PC-3 (cell line): ENCODE measurements around the gene BASP1. TPM values are rescaled to one million over a fixed set of nuclear protein-coding genes. Genes with fewer than 3 reads are reported as not detected.

Experiments
- ATAC-seq: fragments of 200-7000 bp; cut with Tn5 transposase; 2 replicates; pipeline ENCODE4 v1.9.1; 2020; ENCODE audit warnings: mild to moderate bottlenecking, moderate library complexity
- BruUV-seq: library from RNA; stranded (reverse); fragments of 400-500 nt; replicated peaks from 2 replicates; lab custom pipeline; 2021; lab: Mats Ljungman, UMichigan
- CTCF ChIA-PET: fragments of 300-600 bp; sonication (Branson Sonifier 250); formaldehyde crosslinking; loops from one replicate; lab custom pipeline; 2022; ENCODE audit warnings: antibody characterized with exemption; lab: Charles Lee
- POLR2A ChIA-PET: fragments of 300-600 bp; sonication (Branson Sonifier 250); formaldehyde crosslinking; loops from one replicate; lab custom pipeline; 2022; ENCODE audit warnings: antibody characterized with exemption; ENCODE audit not compliant: unreplicated experiment; lab: Charles Lee
- DNase-seq: peaks from one replicate; pipeline ENCODE4 v3.0.0-alpha.2; 2015
- H2AFZ ChIP-seq: fragments of 300-600 bp; sonication (generic); 2 replicates; pipeline ENCODE4 v1.6.0; 2016; ENCODE audit warnings: antibody characterized with exemption, low read length
- H3F3A ChIP-seq: fragments of 300-600 bp; sonication (generic); one replicate; pipeline ENCODE4 v1.6.0; 2017; ENCODE audit warnings: antibody characterized with exemption, low read length, control low read depth, mild to moderate bottlenecking; ENCODE audit not compliant: unreplicated experiment
- H3K27ac ChIP-seq: fragments of 300-600 bp; sonication (generic); 2 replicates; pipeline ENCODE4 v1.5.1; 2016; ENCODE audit warnings: mild to moderate bottlenecking, low read length
- H3K27me3 ChIP-seq: fragments of 300-600 bp; sonication (generic); 2 replicates; pipeline ENCODE4 v1.6.1; 2016; ENCODE audit warnings: low read length, mixed read lengths
- H3K36me3 ChIP-seq: fragments of 300-600 bp; sonication (generic); 2 replicates; pipeline ENCODE4 v1.6.1; 2016; ENCODE audit warnings: low read depth, mixed run types, low read length, mixed read lengths
- H3K4me1 ChIP-seq: fragments of 300-600 bp; sonication (generic); 2 replicates; pipeline ENCODE4 v1.5.1; 2016; ENCODE audit warnings: low read length; ENCODE audit not compliant: insufficient read depth
- H3K4me2 ChIP-seq: fragments of 300-600 bp; sonication (generic); 2 replicates; pipeline ENCODE4 v1.6.0; 2016; ENCODE audit warnings: low read length
- H3K4me3 ChIP-seq: fragments of 300-600 bp; sonication (generic); 2 replicates; pipeline ENCODE4 v1.5.1; 2016; ENCODE audit warnings: mild to moderate bottlenecking, low read length, mixed read lengths
- H3K79me2 ChIP-seq: fragments of 300-600 bp; sonication (generic); 2 replicates; pipeline ENCODE4 v1.6.1; 2017; ENCODE audit warnings: low read length, mixed read lengths
- H3K9ac ChIP-seq: fragments of 300-600 bp; sonication (generic); 2 replicates; pipeline ENCODE4 v1.6.0; 2016; ENCODE audit warnings: mild to moderate bottlenecking, low read length
- H3K9me2 ChIP-seq: fragments of 300-600 bp; sonication (generic); replicated peaks from 2 replicates; pipeline ENCODE4 v1.6.1; 2016; ENCODE audit warnings: mixed run types, low read length, mixed read lengths
- H3K9me3 ChIP-seq: fragments of 300-600 bp; sonication (generic); 2 replicates; pipeline ENCODE4 v1.6.1; 2016; ENCODE audit warnings: low read length, mixed read lengths
- H4K20me1 ChIP-seq: fragments of 300-600 bp; sonication (generic); 2 replicates; pipeline ENCODE4 v1.6.1; 2016; ENCODE audit warnings: low read length, mixed read lengths
- CTCF ChIP-seq: fragments of 300-600 bp; sonication (generic); conservative IDR thresholded peaks from 2 replicates; pipeline ENCODE4 v1.5.1; 2017; ENCODE audit warnings: antibody characterized with exemption, low read depth, mild to moderate bottlenecking, low read length
- EZH2 ChIP-seq: fragments of 300-600 bp; sonication (generic); IDR thresholded peaks from one replicate; pipeline ENCODE4 v1.6.1; 2017; ENCODE audit warnings: antibody characterized with exemption, mild to moderate bottlenecking, low read length; ENCODE audit not compliant: unreplicated experiment
- EZH2phosphoT487 ChIP-seq: fragments of 300-600 bp; sonication (generic); IDR thresholded peaks from 2 replicates; pipeline ENCODE4 v1.6.1; 2018; ENCODE audit warnings: mild to moderate bottlenecking, antibody characterized with exemption, low read length, borderline replicate concordance
- intact Hi-C: fragments of 100-400 bp; cut with micrococcal nuclease; formaldehyde crosslinking; loops from 2 replicates; pipeline ENCODE4 v1.9.0; 2023
- total RNA-seq: library from RNA; depleted of rRNA; stranded (reverse); fragments of >200 nt; gene quantifications from 2 replicates; pipeline ENCODE4 v1.2.3, GENCODE V29; 2014

The BASP1 gene
- total RNA-seq, 1 experiment from 2014 or later: 169 TPM

GRCh38 chr5:17227868-17228267 lies 10.4 kb downstream of the BASP1 start:
- no peak overlapping the region for H3K27ac ChIP-seq
- H4K20me1 ChIP-seq: peaks cover 18% of the 10 kb centered on the region; the same call in 1 of the 2 replicates
- BruUV-seq: no TSS peak

GRCh38 chr5:17228821-17229291 lies 11.4 kb downstream of the BASP1 start:
- Histone ChIP-seq H2AFZ (no peak overlapping the region), H3F3A (no peaks in the 10 kb centered on the region), H3K9me2 (no peaks in the 10 kb centered on the region), H3K4me1 (peaks cover 21% of the 10 kb centered on the region), H3K9me3 (no peaks in the 10 kb centered on the region), H3K4me2 (no peak overlapping the region), H3K4me3 (no peak overlapping the region), H4K20me1 (peaks cover 18% of the 10 kb centered on the region; the same call in 1 of the 2 replicates), H3K27ac (no peak overlapping the region), H3K27me3 (no peaks in the 10 kb centered on the region), H3K79me2 (peaks cover 91% of the 10 kb centered on the region), H3K36me3 (peaks cover 39% of the 10 kb centered on the region), H3K9ac (no peak overlapping the region)
- ChIA-PET CTCF (no interaction called here), POLR2A (no interaction called here)
- ATAC-seq (no peak), DNase-seq (no peak)
- intact Hi-C loops: no loop called here
- BruUV-seq: no TSS peak
- TF ChIP-seq EZH2 (no peak), EZH2phosphoT487 (no peak), CTCF (no peak)

More at GRCh38 chr5:17227868-17228267, 10.4 kb downstream of the BASP1 start:
- ChIA-PET CTCF (no interaction called here), POLR2A (no interaction called here)
- intact Hi-C loops: no loop called here
- H3K27me3 ChIP-seq: no peaks in the 10 kb centered on the region
- H3K36me3 ChIP-seq: peaks cover 43% of the 10 kb centered on the region
- H3K9me2 ChIP-seq: no peaks in the 10 kb centered on the region
- no peaks in the 10 kb centered on the region for H3K9me3 ChIP-seq
- DNase-seq (no peak), ATAC-seq (no peak)
- H3K4me3 ChIP-seq: no peak overlapping the region
- TF ChIP-seq EZH2 (no peak), CTCF (no peak), EZH2phosphoT487 (no peak)
- peaks cover 11% of the 10 kb centered on the region for H3K4me1 ChIP-seq
- no peak overlapping the region for H3K9ac ChIP-seq
- no peaks in the 10 kb centered on the region for H3F3A ChIP-seq
- H2AFZ ChIP-seq: no peak overlapping the region
- no peak overlapping the region for H3K4me2 ChIP-seq
- peaks cover 91% of the 10 kb centered on the region for H3K79me2 ChIP-seq

GRCh38 chr5:17229313-17229712 lies 11.9 kb downstream of the BASP1 start:
- peaks cover 16% of the 10 kb centered on the region; the same call in 1 of the 2 replicates for H4K20me1 ChIP-seq
- H3K27me3 ChIP-seq: no peaks in the 10 kb centered on the region
- no peaks in the 10 kb centered on the region for H3K9me3 ChIP-seq

More at GRCh38 chr5:17229313-17229712, 11.9 kb downstream of the BASP1 start:
- H2AFZ ChIP-seq: no peak overlapping the region
- intact Hi-C loops: no loop called here
- H3K9ac ChIP-seq: no peak overlapping the region
- no peak for TF ChIP-seq CTCF
- no peak for TF ChIP-seq EZH2phosphoT487
- TF ChIP-seq EZH2: no peak
- H3K4me1 ChIP-seq: peaks cover 23% of the 10 kb centered on the region
- no TSS peak for BruUV-seq
- CTCF ChIA-PET: no interaction called here
- no peaks in the 10 kb centered on the region for H3F3A ChIP-seq
- H3K9me2 ChIP-seq: no peaks in the 10 kb centered on the region
- POLR2A ChIA-PET: no interaction called here
- DNase-seq (no peak), ATAC-seq (no peak)
- no peak overlapping the region for H3K4me3 ChIP-seq
- H3K27ac ChIP-seq: no peak overlapping the region
- peaks cover 44% of the 10 kb centered on the region for H3K36me3 ChIP-seq
- H3K4me2 ChIP-seq: no peak overlapping the region
- H3K79me2 ChIP-seq: peaks cover 91% of the 10 kb centered on the region
